SH-SY5Y (cell line): Measurements from ENCODE around the gene RSBN1L.

Experiments used
- GATA2 ChIP-seq: IDR thresholded peaks from 2 replicates; pipeline ENCODE4 v1.6.1; 2011; ENCODE audit warnings: mild to moderate bottlenecking, low read depth, low read length
- GATA3 ChIP-seq: IDR thresholded peaks from 2 replicates; pipeline ENCODE4 v1.6.1; 2011; ENCODE audit warnings: low read depth, mild to moderate bottlenecking, low read length, moderate library complexity

- TF ChIP-seq GATA2 (no peak), GATA3 (no peak)
Measured at GRCh38 chr7:77707504-77707992, 11.3 kb downstream of the RSBN1L start.
